Measurements from ENCODE around the gene NRG2. TPM values are rescaled to one million over a fixed set of nuclear protein-coding genes. Genes with fewer than 3 reads are reported as not detected.

The NRG2 gene
- total and polyA plus RNA-seq, 8 donors: 1.2 to 5.2 (median 3.0) TPM

GRCh38 chr5:139946006-139946405, 97.1 kb downstream of the NRG2 start:
- DNase-seq: no peak
- TF ChIP-seq CTCF (IDR thresholded peaks at IDR 0.05): no peak
- Histone ChIP-seq H3K9me3 (peaks cover 0 to 6% (median 0%) of the 10 kb centered on the region in 4 donors), H3K36me3 (no peaks in the 10 kb centered on the region), H3K27me3 (no peaks in the 10 kb centered on the region), H3K4me3 (no peak overlapping the region), H3K4me1 (no peaks in the 10 kb centered on the region), H3K27ac (no peak overlapping the region)
- ATAC-seq: no peak
- intact Hi-C loops (cut with DNase I): no loop called here
- WGBS, 2 donors: 88 to 92% methylated on average over 3 of the region's 3 CpGs
- FAIRE-seq: no peak

GRCh38 chr5:139942243-139942642, 100.9 kb downstream of the NRG2 start:
- intact Hi-C loops (cut with DNase I): no loop called here
- Histone ChIP-seq H3K4me3 (no peak overlapping the region), H3K36me3 (no peaks in the 10 kb centered on the region), H3K27ac (no peak overlapping the region), H3K9me3 (peaks cover 0 to 6% (median 0%) of the 10 kb centered on the region in 4 donors), H3K4me1 (no peaks in the 10 kb centered on the region), H3K27me3 (no peaks in the 10 kb centered on the region)
- DNase-seq: no peak
- FAIRE-seq: no peak
- no peak for TF ChIP-seq CTCF (IDR thresholded peaks at IDR 0.05)
- no peak for ATAC-seq
- WGBS, 2 donors: 68 to 74% methylated on average over 1 of the region's 1 CpG

- no peaks in the 10 kb centered on the region for H3K36me3 ChIP-seq
- H3K27ac ChIP-seq: no peak overlapping the region
- H3K4me1 ChIP-seq: no peaks in the 10 kb centered on the region
- no peak for TF ChIP-seq CTCF (IDR thresholded peaks at IDR 0.05)
- 93 to 95% methylated on average over 2 of the region's 2 CpGs for WGBS, 2 donors
- no peak overlapping the region for H3K4me3 ChIP-seq
- H3K9me3 ChIP-seq: no peaks in the 10 kb centered on the region
- ATAC-seq (no peak), FAIRE-seq (no peak), DNase-seq (no peak)
- intact Hi-C loops (cut with DNase I): no loop called here
- H3K27me3 ChIP-seq: no peaks in the 10 kb centered on the region
Observed at GRCh38 chr5:139930406-139930805, 112.7 kb downstream of the NRG2 start.

GRCh38 chr5:139926797-139927503, 116.1 kb downstream of the NRG2 start:
- no peaks in the 10 kb centered on the region for H3K4me1 ChIP-seq
- no peaks in the 10 kb centered on the region for H3K9me3 ChIP-seq
- intact Hi-C loops (cut with DNase I): no loop called here
- no peaks in the 10 kb centered on the region for H3K36me3 ChIP-seq
- H3K27ac ChIP-seq: no peak overlapping the region
- H3K27me3 ChIP-seq: no peaks in the 10 kb centered on the region
- WGBS, 2 donors: 83 to 92% methylated on average over 3 of the region's 3 CpGs
- no peak for DNase-seq
- TF ChIP-seq CTCF (IDR thresholded peaks at IDR 0.05): no peak
- H3K4me3 ChIP-seq: no peak overlapping the region
- no peak for FAIRE-seq
- ATAC-seq: no peak

Data from pancreas (tissue), 10 donors.